ENCODE results near the gene SRP9.
"Not testable (repeated sequence)": the region's sequence is repeated elsewhere in the genome, so short reads cannot be mapped to it uniquely, and the experiment has no call there.

DNA sequence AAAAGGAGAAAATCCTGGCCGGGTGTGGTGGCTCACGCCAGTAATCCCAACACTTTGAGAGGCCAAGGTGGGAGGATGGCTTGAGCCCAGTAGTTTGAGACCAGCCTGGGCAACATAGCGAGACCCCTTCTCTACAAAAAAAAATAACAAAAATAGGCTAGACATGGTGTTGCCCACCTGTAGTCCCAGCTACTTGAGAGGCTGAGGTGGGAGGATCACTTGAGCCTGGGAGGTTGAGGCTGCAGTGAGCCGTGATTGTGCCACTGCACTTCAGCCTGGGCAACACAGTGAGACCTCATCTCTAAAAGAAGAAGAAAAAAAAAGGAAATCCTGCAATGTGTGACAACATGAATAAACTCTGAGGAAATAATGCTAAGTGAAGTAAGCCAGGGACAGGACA lies 58.7 kb downstream of the SRP9 start:
- TF ChIP-seq, protein P1, sequence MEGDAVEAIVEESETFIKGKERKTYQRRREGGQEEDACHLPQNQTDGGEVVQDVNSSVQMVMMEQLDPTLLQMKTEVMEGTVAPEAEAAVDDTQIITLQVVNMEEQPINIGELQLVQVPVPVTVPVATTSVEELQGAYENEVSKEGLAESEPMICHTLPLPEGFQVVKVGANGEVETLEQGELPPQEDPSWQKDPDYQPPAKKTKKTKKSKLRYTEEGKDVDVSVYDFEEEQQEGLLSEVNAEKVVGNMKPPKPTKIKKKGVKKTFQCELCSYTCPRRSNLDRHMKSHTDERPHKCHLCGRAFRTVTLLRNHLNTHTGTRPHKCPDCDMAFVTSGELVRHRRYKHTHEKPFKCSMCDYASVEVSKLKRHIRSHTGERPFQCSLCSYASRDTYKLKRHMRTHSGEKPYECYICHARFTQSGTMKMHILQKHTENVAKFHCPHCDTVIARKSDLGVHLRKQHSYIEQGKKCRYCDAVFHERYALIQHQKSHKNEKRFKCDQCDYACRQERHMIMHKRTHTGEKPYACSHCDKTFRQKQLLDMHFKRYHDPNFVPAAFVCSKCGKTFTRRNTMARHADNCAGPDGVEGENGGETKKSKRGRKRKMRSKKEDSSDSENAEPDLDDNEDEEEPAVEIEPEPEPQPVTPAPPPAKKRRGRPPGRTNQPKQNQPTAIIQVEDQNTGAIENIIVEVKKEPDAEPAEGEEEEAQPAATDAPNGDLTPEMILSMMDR (IDR thresholded peaks at IDR 0.05) = not testable (repeated sequence)
- not testable (repeated sequence) for TF ChIP-seq POLR2A (IDR thresholded peaks at IDR 0.05)
